Transverse colon (tissue), 4 donors: Measurements from ENCODE around the gene OR8B8.
A peak's percentile ranks its signal among the peaks of the same experiment; 100 is the strongest.

Source experiments
- EP300 ChIP-seq: sonication (generic); formaldehyde crosslinking; IDR thresholded peaks from one replicate; pipeline ENCODE4 v1.6.1; 2017; ENCODE audit warnings: antibody characterized with exemption, low read depth
- POLR2A ChIP-seq: fragments of 450-650 bp; IDR thresholded peaks from one replicate; pipeline ENCODE4 v1.6.1; 2016; ENCODE audit warnings: antibody characterized with exemption, mild to moderate bottlenecking, moderate library complexity
- POLR2AphosphoS5 ChIP-seq, 3 donors: sonication (generic); formaldehyde crosslinking; IDR thresholded peaks; one replicate each; pipeline ENCODE4 v1.6.1; 2016; ENCODE audit warnings: antibody characterized with exemption in 3 of 3
- TF ChIP-seq, protein P1 (sequence below), 5 experiments: fragments of 200-600 bp in 3 of 5; fragments of 450-650 bp in 2 of 5; sonication (generic) in 3 of 5; IDR thresholded peaks; 1 replicate in 2 of 5; 2 replicates in 3 of 5; pipeline ENCODE4 v1.5.1; 2016 to 2017; ENCODE audit warnings: antibody characterized with exemption in 5 of 5, inconsistent platforms in 3 of 5, mild to moderate bottlenecking in 2 of 5, moderate library complexity in 1 of 5

DNA sequence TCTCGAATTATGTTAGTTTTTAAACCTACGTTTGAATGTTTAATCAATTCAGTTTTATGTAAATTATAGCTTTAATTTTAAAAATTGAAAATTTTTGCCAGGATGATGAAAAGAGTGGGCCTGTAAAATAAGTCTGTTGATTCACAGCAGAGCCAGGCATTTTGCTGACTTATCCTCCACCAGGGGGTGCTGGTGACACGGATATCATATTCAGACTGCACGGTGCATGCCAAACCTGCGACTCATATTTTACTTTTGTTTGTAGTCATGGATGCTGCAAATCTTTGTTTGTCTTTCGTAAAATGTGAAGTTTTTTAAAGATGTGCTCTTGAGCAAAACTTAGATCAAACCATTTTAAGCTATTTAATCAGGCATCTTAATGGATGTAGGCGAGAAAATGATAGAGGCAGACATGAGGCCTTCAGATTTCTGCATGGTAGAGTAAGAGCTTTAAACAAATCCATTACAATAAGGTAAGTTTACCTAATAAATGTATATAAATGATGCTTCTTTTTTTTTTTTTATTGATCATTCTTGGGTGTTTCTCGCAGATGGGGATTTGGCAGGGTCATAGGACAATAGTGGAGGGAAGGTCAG is 43.1 kb downstream of the OR8B8 start:
- TF ChIP-seq, protein P1, sequence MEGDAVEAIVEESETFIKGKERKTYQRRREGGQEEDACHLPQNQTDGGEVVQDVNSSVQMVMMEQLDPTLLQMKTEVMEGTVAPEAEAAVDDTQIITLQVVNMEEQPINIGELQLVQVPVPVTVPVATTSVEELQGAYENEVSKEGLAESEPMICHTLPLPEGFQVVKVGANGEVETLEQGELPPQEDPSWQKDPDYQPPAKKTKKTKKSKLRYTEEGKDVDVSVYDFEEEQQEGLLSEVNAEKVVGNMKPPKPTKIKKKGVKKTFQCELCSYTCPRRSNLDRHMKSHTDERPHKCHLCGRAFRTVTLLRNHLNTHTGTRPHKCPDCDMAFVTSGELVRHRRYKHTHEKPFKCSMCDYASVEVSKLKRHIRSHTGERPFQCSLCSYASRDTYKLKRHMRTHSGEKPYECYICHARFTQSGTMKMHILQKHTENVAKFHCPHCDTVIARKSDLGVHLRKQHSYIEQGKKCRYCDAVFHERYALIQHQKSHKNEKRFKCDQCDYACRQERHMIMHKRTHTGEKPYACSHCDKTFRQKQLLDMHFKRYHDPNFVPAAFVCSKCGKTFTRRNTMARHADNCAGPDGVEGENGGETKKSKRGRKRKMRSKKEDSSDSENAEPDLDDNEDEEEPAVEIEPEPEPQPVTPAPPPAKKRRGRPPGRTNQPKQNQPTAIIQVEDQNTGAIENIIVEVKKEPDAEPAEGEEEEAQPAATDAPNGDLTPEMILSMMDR (IDR thresholded peaks at IDR 0.05): peak; percentile 29 to 66 (median 58)
- no peak for TF ChIP-seq POLR2AphosphoS5 (IDR thresholded peaks at IDR 0.05)
- no peak for TF ChIP-seq POLR2A
- TF ChIP-seq EP300: no peak
